ENCODE data around the gene GGT5.
"Not testable (repeated sequence)": the region's sequence is repeated elsewhere in the genome, so short reads cannot be mapped to it uniquely, and the experiment has no call there.

DNA sequence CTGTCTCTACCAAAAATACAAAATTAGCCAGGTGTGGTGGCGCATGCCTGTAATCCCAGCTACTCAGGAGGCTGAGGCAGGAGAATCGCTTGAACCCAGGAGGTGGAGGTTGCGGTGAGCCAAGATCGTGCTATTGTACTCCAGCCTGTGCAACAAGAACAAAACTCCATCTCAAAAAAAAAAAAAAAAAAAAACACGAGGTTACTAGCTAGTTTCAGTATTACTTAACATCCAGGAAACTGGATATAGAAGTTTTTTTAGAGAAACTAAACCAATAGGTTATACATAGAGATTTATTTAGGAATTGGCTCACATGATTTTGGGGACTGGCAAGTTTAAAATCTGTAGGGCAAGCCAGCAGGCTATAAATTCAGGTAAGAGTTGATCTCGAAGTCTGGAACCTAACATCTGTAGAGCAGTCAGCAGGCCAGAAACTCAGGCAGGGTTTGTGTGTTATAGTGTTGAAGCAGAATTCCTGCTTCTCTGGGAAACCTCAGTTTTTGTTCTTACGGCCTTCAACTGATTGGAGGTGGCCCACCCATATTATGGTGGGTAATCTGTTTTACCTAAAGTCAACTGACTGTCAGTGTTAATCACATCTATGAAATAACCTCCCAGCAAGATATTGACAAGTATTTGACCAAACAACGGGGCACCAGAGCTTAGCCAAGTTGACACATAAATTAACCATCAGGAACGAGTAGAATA lies 3.7 kb downstream of the GGT5 start:
- TF ChIP-seq POLR2AphosphoS5, CTCF, POLR2A, EP300 (IDR thresholded peaks at IDR 0.05): not testable (repeated sequence)
